GM18861 (cell line): ENCODE measurements around the gene ANKRD60.

ENCODE experiments used
- ATAC-seq: cut with Tn5 transposase; IDR thresholded peaks from one replicate; pipeline ENCODE4 v1.9.1; 2021; ENCODE audit not compliant: unreplicated experiment

ANKRD60 gene

GRCh38 chr20:58245181-58245891 is 16.9 kb upstream of the ANKRD60 start:
- ATAC-seq: no peak

- no peak for ATAC-seq
These were observed 16.1 kb upstream of the ANKRD60 start for GRCh38 chr20:58244517-58245030.

DNA sequence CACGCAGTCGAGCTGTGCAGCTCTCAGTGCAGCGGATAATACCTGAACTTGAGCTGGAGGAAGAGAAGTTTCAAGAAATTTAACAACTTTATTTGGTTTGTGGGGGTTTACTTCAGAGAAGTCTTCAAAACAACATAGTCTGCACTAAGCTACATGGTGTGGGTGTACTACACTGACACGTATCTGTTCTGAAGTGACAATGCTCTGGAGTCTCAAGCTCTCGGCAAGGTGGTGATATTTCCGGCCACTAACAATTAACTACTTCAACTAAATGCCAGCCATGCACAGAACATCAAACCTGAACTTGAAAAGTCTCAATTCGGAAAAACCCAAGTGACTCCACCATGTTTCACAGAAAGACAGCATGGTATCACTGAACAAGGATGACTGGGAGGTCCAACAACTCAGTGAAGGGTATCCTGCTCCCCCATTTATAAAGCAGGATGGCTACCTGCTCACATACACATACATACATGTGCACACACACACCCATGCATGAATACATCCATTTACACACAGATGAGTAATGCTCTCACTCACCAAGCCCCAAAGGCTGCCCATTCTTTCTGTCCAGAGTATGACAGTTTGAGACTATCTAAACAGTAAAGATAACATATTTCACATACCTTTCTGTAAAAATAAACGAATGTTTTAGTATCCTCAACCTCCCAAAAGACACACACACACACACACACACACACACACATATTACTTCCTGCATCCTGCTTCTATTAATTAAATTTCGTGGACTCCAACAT is 15.4 kb upstream of the ANKRD60 start:
- ATAC-seq: no peak

DNA sequence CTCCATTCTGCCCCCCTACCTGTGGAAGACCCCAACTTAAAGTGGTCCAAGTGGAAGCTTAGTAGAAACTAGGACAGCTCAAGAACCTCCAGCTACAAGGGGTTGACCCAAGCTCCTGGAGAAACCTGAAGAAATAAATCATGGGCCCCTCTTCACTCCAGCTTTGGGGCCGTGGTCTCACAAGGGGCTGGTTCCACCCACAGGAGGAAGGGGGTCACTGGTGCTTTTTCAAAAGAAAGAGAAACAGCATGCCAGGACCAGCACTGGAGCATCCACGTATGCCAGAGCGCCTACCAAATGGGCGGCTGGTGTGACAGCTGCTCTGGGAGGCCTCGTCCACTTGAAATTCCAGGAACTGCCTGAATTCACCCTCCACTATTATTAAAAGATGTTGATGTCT is 14.4 kb upstream of the ANKRD60 start:
- no peak for ATAC-seq

DNA sequence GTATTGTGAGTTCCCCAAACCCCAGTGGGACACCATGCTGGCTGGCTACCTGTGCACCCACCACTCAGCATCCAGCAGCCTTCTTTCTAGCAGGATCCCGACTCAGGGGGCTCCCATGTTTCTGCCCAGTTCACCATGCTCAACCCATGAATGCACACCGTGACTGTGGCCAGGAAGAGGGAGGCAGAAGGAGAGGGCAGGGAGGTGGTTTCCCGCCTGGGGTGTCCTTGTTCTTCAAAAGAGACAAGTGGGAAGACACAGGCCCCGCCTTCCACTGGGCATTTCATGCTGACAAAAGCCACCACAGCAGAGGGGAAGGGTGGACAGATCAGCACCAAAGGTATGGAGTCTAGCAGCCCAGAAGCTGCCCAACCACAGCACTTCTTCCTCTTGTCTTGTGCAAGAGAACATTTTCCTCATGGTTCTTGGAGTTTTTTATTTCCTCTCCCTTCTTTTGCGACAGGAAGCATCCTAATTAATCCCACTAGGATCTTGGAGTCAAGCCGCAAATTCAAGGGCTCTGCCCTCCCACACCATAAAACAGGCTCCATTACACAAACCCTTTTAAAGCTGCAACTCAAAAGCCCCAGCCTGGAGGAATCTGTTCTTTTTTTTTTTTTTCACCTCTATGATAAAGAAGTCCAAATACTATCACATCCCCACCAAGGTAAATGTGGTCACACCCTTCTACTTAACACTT is 13.5 kb upstream of the ANKRD60 start:
- no peak for ATAC-seq

DNA sequence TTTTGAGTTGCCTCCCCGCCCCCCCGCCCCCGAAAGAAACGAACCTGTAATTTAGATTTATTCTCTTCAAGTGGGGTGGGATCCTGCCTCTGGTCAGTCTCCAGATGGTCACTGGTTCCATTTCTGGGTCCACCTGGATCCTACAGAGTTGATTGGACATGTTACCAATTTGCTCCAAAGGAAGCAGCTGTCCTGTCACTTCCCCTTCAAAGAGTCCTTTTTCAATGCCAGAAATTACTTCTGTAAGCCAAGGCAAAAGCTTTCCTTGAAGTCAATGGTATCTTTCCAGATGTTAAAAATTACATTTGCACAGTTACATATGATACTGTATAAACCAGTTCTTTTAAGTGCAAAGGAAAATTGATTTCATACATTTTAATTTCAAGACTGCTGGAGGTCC is 12.0 kb upstream of the ANKRD60 start:
- ATAC-seq: no peak

DNA sequence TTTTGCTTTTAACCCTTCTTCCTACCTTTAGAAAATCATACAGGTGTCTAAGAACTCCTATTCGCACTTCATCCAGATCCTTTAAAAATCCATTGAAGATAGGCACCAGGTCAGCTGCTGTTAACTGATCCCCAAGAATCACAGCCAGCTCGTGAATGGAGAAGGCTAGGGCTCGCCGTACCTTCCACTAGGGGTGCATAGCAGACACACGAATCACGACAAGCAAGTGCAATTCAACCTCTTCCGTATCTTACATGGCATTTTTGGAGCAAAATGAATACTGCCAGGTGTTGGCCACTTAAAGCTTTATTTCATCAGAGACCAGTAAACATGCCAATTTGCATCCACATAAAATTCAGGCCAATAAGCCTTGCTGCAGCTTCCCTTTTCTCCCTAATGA is 10.8 kb upstream of the ANKRD60 start:
- ATAC-seq: no peak

GRCh38 chr20:58238490-58238889 is 10.0 kb upstream of the ANKRD60 start:
- ATAC-seq: no peak

GRCh38 chr20:58237318-58238132 is 9.1 kb upstream of the ANKRD60 start:
- ATAC-seq: no peak

DNA sequence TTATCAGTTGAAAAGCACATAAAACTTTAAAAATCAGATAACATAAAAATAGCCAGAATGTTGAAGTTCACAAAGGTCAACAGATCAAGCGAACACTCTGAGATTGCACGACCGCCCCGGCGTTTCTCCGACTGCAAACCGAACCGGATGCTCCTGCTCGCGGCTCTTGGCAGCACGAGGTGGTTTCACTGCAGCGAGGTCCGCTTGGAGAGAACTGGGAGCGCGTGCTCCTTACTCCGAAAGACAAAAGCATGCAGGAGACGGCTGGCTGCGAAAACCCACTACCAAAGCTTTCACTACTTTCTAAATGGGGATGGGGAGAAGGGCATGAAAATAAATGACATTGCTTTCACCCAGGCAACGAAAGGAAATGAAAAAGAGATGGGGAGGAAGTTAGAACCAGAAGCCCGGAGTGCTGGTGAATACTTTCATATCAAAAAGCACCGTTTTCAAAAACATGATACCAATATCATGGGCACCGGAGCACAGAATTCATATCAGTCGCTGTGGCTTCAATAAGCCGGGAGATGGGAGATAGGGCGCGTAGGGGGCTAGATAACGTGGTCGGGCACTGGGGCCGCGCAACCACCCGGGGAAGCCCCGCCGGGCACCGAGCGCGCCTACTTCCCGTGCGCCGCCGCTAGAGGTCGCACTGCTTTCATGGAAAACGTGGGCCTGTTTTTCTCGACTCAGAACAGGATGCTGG is 8.3 kb upstream of the ANKRD60 start:
- ATAC-seq: peak; percentile 78

DNA sequence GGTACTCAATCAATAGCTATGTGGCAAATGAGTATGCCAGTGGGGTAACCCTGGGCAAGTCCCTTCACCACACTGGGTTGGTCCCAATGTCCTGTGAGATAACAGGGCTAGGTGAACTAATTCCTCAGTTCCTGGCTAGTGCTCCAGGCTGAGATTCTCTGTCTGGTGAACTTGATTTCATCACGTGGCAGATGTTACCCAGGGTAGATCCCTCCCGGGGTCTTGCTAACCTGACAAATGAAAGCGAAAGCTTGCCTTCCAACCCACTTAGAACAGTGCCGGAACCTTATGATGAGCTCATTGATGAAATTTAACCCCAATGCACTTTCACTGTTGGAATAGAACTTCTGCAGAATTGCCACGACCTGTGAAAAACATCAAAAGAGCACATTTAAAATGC is 6.6 kb upstream of the ANKRD60 start:
- no peak for ATAC-seq

- no peak for ATAC-seq
These were observed 5.6 kb upstream of the ANKRD60 start for GRCh38 chr20:58233881-58234528.

- ATAC-seq: no peak
These were observed 4.9 kb upstream of the ANKRD60 start for GRCh38 chr20:58233393-58233792.

DNA sequence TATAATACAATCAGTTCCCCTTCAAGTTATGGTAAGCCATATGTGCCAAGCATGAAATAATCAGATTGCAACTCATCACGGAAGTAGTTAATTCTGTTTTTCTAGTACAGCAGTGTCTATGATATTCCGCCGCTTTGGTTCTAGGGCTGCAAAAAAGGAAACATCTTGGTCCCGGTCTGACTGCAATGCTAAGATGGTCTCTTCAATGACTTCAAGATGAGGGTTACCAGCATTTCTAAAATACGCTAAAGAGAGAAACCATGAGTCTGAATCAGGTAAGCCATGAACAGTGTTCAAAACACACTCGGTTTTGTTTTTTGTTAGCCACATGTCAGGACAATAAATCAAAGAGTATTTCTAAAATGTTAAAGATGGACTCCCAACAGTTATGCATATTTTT is 3.2 kb upstream of the ANKRD60 start:
- no peak for ATAC-seq

DNA sequence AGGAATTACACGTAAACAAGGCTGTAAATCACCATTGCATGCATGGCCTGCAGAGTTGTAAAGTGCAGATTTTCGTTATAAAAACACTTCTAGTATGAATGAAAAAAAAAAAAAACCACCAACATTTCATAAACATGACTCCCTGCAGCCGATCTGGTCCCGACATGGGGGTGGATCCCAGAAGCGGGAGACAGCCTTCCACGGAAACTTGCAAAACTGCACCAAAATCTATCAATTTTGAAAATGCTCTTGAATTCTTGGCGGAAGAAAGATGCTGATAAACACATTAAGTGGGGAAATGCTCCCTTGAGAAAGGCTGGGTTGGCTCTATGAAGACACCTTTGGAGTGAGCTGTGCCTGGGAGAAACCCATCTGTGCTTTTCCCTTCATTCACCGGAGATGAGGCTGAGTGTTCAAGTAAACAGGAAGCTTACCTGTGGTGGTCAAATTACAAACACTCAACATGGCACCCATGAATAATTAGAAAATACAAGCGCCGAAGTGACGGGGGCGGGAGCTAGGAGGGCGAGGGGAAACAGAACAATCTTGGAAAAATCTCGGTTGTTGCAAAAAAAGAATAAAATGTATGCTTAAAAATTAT is 845 bp upstream of the ANKRD60 start:
- ATAC-seq: no peak

DNA sequence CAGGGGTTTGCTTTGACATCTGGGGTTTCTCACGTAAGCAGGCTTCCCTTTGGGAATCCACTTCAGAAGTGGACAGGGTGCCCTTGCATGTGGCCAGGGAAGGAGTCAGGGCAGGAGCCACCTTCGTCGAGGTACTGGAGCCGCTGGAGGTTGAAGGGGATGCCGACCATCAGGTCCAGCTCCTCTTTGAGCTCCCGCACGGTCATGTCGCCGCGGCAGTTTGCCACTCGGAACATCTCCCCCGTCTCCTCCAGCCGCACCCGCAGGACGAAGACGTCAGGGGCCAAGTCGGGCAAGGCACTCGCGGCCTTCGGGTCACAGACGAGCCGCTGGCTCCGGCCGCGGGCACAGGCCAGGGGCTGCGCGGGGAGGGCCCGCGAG is 360 bp downstream of the ANKRD60 start:
- ATAC-seq: no peak

GRCh38 chr20:58227391-58228102 is 906 bp downstream of the ANKRD60 start:
- ATAC-seq: no peak

DNA sequence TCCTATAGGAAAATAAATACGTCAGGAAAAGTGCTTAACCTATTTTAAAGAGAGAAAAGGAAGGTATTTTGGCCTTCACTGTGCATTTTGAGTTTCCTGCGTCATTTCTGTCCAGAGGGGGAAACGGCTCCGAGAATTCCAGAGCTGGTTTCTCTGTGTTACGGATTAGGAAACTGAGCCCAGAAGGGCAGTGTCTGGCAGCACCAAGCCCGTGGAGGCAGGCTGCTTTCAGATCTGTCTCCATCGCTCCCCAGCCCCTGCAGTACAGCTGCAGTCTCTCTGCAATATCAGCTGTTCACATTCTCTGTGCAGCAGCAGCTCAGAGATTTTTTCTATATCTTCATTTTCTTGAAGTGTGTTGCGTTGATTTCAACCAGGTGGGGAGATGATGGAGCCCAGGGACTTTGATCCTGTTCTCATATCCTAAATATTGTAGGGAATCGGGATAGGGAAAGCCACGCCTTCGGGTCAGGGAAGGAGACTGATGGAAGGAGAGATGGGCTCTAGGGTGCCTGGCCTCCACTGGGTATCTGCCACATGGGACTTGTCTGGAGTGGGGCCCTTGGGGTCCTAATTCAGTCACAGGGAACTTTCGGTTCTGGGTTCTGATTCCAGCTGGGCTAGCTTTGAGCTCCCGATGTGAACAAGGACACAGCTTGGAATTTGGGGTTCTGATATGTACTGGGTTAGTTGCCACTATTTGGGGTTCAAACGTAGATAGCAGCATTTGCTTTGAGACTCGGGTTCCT is 2.8 kb downstream of the ANKRD60 start:
- ATAC-seq: no peak
